SU-DHL-6 (cell line): ENCODE data around the gene SMOC2.
"Not testable (repeated sequence)": the region's sequence is repeated elsewhere in the genome, so short reads cannot be mapped to it uniquely, and the experiment has no call there.

ENCODE experiments used
- H2AFZ ChIP-seq: fragments of 200-600 bp; sonication (generic); 2 replicates; pipeline ENCODE4 v1.6.1; 2014; ENCODE audit warnings: low read depth, mild to moderate bottlenecking, moderate library complexity, mixed read lengths, antibody characterized with exemption, low read length; ENCODE audit not compliant: severe bottlenecking
- H3F3A ChIP-seq: fragments of 200-600 bp; shearing (Covaris generic); 2 replicates; pipeline ENCODE4 v1.6.0; 2016; ENCODE audit warnings: antibody characterized with exemption, mild to moderate bottlenecking; ENCODE audit not compliant: insufficient read depth
- H3K27ac ChIP-seq: fragments of 200-600 bp; sonication (generic); 2 replicates; pipeline ENCODE4 v1.5.1; 2016; ENCODE audit warnings: low read depth, mild to moderate bottlenecking, low read length, moderate library complexity, mixed read lengths
- H3K27me3 ChIP-seq: fragments of 200-600 bp; sonication (generic), shearing (Covaris generic); 2 replicates; pipeline ENCODE4 v1.6.0; 2014; ENCODE audit warnings: mild to moderate bottlenecking, low read length
- H3K36me3 ChIP-seq: fragments of 200-600 bp; sonication (generic); 2 replicates; pipeline ENCODE4 v1.6.1; 2014; ENCODE audit warnings: mild to moderate bottlenecking, low read length, mixed read lengths
- H3K4me2 ChIP-seq: fragments of 300-600, 200-600 bp; shearing (Covaris generic), sonication (generic); 2 replicates; pipeline ENCODE4 v1.6.0; 2014; ENCODE audit warnings: low read length, low read depth, mild to moderate bottlenecking; ENCODE audit not compliant: poor library complexity, severe bottlenecking
- H3K4me3 ChIP-seq: fragments of 200-600 bp; sonication (generic); 2 replicates; pipeline ENCODE4 v1.5.1; 2014; ENCODE audit warnings: antibody characterized with exemption, low read length, mild to moderate bottlenecking, mixed read lengths; ENCODE audit not compliant: insufficient read depth, poor library complexity, severe bottlenecking
- H3K79me2 ChIP-seq: fragments of 200-600 bp; sonication (generic); 2 replicates; pipeline ENCODE4 v1.6.1; 2014; ENCODE audit warnings: mild to moderate bottlenecking, low read length, moderate library complexity; ENCODE audit not compliant: insufficient read depth
- H3K9ac ChIP-seq: fragments of 200-600 bp; sonication (generic); 2 replicates; pipeline ENCODE4 v1.7.0; 2014; ENCODE audit warnings: mild to moderate bottlenecking, low read length
- H3K9me2 ChIP-seq: fragments of 200-600 bp; sonication (generic); replicated peaks from 2 replicates; pipeline ENCODE4 v1.6.1; 2014; ENCODE audit warnings: low read length; ENCODE audit not compliant: insufficient read depth
- H3K9me3 ChIP-seq: fragments of 200-600 bp; sonication (generic); 2 replicates; pipeline ENCODE4 v1.6.1; 2014; ENCODE audit warnings: low read length, mixed read lengths; ENCODE audit not compliant: insufficient read depth
- H4K20me1 ChIP-seq: fragments of 200-600 bp; sonication (generic); 2 replicates; pipeline ENCODE4 v1.6.1; 2014; ENCODE audit warnings: low read depth, mild to moderate bottlenecking, antibody characterized with exemption, low read length, moderate library complexity, mixed read lengths
- EZH2phosphoT487 ChIP-seq: fragments of 200-600 bp; sonication (generic), shearing (Covaris generic); conservative IDR thresholded peaks from 2 replicates; pipeline ENCODE4 v1.6.1; 2018; ENCODE audit warnings: mild to moderate bottlenecking, antibody characterized with exemption, low read length, moderate library complexity, mixed read lengths
- TF ChIP-seq, protein P1 (sequence below): fragments of 200-600 bp; sonication (generic); IDR thresholded peaks from one replicate; pipeline ENCODE4 v1.5.1; 2017; ENCODE audit warnings: antibody characterized with exemption, mild to moderate bottlenecking, low read length, moderate library complexity; ENCODE audit not compliant: insufficient read depth, poor library complexity, severe bottlenecking

The SMOC2 gene

DNA sequence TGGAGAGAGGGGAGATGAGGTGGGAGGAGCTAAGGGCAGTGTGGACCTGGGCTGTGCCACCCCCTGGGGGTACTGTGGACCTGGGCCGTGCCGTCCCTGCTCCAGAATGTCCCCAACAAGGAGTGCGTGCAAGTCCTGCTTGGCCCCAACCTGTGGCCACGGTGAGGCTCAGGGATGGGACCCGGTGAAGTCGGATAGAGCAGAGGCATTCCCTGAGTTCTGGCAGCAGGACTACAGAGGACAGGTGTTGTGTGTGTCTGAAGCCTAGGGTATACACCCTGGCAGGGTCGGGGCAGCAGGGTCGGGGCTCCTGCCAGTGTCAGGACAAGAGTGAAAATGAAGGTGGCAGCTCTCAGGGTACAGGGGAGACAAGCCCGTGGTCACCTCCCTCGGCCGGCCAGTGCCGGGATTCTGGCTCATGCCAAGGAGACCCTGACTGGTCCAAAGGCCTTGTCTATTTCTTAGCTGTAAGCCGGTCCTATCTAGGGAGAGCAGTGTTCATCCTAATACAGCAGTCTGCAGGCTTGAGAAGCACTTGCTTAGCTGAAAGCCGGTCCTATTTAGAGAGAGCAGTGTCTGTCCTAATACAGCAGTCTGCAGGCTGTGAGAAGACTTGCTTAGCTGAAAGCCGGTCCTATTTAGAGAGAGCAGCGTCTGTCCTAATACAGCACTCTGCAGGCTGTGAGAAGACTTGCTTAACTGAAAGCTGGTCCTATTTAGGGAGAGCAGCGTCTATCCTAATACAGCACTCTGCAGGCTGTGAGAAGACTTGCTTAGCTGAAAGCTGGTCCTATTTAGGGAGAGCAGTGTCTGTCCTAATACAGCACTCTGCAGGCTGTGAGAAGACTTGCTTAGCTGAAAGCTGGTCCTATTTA is 95.9 kb downstream of the SMOC2 start:
- no peak for TF ChIP-seq EZH2phosphoT487
- TF ChIP-seq, protein P1, sequence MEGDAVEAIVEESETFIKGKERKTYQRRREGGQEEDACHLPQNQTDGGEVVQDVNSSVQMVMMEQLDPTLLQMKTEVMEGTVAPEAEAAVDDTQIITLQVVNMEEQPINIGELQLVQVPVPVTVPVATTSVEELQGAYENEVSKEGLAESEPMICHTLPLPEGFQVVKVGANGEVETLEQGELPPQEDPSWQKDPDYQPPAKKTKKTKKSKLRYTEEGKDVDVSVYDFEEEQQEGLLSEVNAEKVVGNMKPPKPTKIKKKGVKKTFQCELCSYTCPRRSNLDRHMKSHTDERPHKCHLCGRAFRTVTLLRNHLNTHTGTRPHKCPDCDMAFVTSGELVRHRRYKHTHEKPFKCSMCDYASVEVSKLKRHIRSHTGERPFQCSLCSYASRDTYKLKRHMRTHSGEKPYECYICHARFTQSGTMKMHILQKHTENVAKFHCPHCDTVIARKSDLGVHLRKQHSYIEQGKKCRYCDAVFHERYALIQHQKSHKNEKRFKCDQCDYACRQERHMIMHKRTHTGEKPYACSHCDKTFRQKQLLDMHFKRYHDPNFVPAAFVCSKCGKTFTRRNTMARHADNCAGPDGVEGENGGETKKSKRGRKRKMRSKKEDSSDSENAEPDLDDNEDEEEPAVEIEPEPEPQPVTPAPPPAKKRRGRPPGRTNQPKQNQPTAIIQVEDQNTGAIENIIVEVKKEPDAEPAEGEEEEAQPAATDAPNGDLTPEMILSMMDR: no peak
- no peak overlapping the region for H3K27ac ChIP-seq
- H3K4me3 ChIP-seq: no peak overlapping the region
- H3K9me3 ChIP-seq: no peaks in the 10 kb centered on the region
- H4K20me1 ChIP-seq: no peaks in the 10 kb centered on the region
- H3K4me2 ChIP-seq: no peak overlapping the region
- H2AFZ ChIP-seq: no peak overlapping the region
- no peaks in the 10 kb centered on the region for H3K27me3 ChIP-seq
- no peaks in the 10 kb centered on the region for H3K9me2 ChIP-seq
- H3F3A ChIP-seq: no peaks in the 10 kb centered on the region
- H3K9ac ChIP-seq: no peak overlapping the region
- no peaks in the 10 kb centered on the region for H3K36me3 ChIP-seq
- no peaks in the 10 kb centered on the region for H3K79me2 ChIP-seq

DNA sequence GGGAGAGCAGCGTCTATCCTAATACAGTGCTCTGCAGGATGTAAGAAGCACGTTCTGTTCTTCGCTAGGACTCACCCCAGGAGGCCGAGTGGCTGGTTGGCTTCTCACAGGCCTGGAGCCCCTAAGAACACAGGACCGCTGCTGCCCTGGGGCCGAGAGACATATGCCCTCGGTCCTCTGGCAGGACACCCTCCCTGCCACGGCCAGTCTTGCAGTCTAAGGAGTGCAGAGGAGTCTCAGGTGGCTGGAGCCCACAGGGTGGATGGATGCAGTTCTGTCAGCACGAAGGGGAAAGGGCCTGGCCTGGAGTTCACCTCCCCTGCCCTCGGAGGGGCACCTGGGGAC is 96.5 kb downstream of the SMOC2 start:
- H2AFZ ChIP-seq: no peak overlapping the region
- no peak overlapping the region for H3K4me3 ChIP-seq
- TF ChIP-seq, protein P1: no peak
- no peak for TF ChIP-seq EZH2phosphoT487
- H3K27ac ChIP-seq: no peak overlapping the region
- H3F3A ChIP-seq: no peaks in the 10 kb centered on the region
- no peaks in the 10 kb centered on the region for H3K27me3 ChIP-seq
- no peak overlapping the region for H3K9ac ChIP-seq
- H3K9me3 ChIP-seq: no peaks in the 10 kb centered on the region
- no peaks in the 10 kb centered on the region for H3K79me2 ChIP-seq
- H3K9me2 ChIP-seq: no peaks in the 10 kb centered on the region
- H4K20me1 ChIP-seq: no peaks in the 10 kb centered on the region
- H3K4me2 ChIP-seq: no peak overlapping the region
- no peaks in the 10 kb centered on the region for H3K36me3 ChIP-seq

DNA sequence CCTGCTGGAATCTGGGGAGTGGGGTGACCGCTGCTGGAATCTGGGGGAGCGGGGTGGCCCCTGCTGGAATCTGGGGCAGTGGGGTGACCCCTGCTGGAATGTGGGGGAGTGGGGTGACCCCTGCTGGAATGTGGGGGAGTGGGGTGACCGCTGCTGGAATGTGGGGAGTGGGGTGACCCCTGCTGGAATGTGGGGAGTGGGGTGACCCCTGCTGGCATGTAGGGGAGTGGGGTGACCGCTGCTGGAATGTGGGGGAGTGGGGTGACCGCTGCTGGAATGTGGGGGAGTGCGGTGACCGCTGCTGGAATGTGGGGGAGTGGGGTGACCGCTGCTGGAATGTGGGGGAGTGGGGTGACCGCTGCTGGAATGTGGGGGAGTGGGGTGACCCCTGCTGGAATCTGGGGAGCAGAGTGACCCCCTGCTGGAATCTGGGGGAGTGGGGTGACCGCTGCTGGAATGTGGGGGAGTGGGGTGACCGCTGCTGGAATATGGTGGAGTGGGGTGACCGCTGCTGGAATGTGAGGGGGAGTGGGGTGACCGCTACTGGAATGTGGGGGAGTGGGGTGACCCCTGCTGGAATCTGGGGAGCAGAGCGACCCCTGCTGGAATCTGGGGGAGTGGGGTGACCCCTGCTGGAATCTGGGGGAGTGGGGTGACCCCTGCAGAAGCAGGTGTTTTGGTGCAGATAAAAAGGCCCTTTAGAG is 97.4 kb downstream of the SMOC2 start:
- not testable (repeated sequence) for H2AFZ ChIP-seq, H3K4me3 ChIP-seq, H3K9ac ChIP-seq, H3K9me3 ChIP-seq, H4K20me1 ChIP-seq, H3K36me3 ChIP-seq, H3K4me2 ChIP-seq, H3K27me3 ChIP-seq, H3F3A ChIP-seq, H3K27ac ChIP-seq, H3K79me2 ChIP-seq, H3K9me2 ChIP-seq
